Type B pancreatic cell (in vitro differentiated cells): ENCODE measurements around the gene NUDT7. TPM values are rescaled to one million over a fixed set of nuclear protein-coding genes. Genes with fewer than 3 reads are reported as not detected.

Experiments
- DNase-seq: peaks from one replicate; pipeline ENCODE4 v3.0.0; 2021; ENCODE audit warnings: mixed read lengths; ENCODE audit not compliant: unreplicated experiment; ENCODE audit errors: extremely low spot score
- H3K27ac Mint-ChIP-seq: 2 replicates; pipeline ENCODE4 v1.8.0; 2021; ENCODE audit warnings: mild to moderate bottlenecking, mixed read lengths
- H3K27me3 Mint-ChIP-seq: 2 replicates; pipeline ENCODE4 v1.8.0; 2021; ENCODE audit warnings: mixed read lengths
- H3K36me3 Mint-ChIP-seq: 2 replicates; pipeline ENCODE4 v1.8.0; 2021; ENCODE audit warnings: mixed read lengths
- H3K4me1 Mint-ChIP-seq: one replicate; pipeline ENCODE4 v1.8.0; 2021; ENCODE audit warnings: mixed read lengths; ENCODE audit not compliant: unreplicated experiment
- H3K4me3 Mint-ChIP-seq: 2 replicates; pipeline ENCODE4 v1.8.0; 2021; ENCODE audit warnings: mild to moderate bottlenecking, mixed read lengths
- H3K9me3 Mint-ChIP-seq: 2 replicates; pipeline ENCODE4 v1.8.0; 2021; ENCODE audit warnings: mixed read lengths
- CTCF ChIP-seq: fragments of 200-600 bp; sonication (generic); conservative IDR thresholded peaks from 2 replicates; pipeline ENCODE4 v1.5.0; 2021; ENCODE audit warnings: antibody characterized with exemption, mild to moderate bottlenecking
- total RNA-seq: library from RNA; stranded (reverse); gene quantifications from 2 replicates; pipeline ENCODE4 v1.2.1, GENCODE V29; 2021; ENCODE audit warnings: low replicate concordance

The NUDT7 gene
- total RNA-seq, 1 donor from 2014 or later, result 4.8 TPM

GRCh38 chr16:77763994-77764393, 41.7 kb downstream of the NUDT7 start:
- H3K4me1 Mint-ChIP-seq, result peaks cover 11% of the 10 kb centered on the region
- no peak for DNase-seq
- H3K9me3 Mint-ChIP-seq, result peaks cover 7% of the 10 kb centered on the region
- no peaks in the 10 kb centered on the region for H3K36me3 Mint-ChIP-seq
- no peak for TF ChIP-seq CTCF
- H3K4me3 Mint-ChIP-seq, result no peak overlapping the region
- no peaks in the 10 kb centered on the region for H3K27me3 Mint-ChIP-seq
- no peak overlapping the region for H3K27ac Mint-ChIP-seq

GRCh38 chr16:77767211-77767610, 44.9 kb downstream of the NUDT7 start:
- Mint-ChIP-seq H3K27me3 (peaks cover 3% of the 10 kb centered on the region), H3K4me3 (no peak overlapping the region), H3K9me3 (peaks cover 6% of the 10 kb centered on the region), H3K36me3 (no peaks in the 10 kb centered on the region), H3K4me1 (peaks cover 7% of the 10 kb centered on the region), H3K27ac (no peak overlapping the region)
- DNase-seq, result no peak
- no peak for TF ChIP-seq CTCF

- peaks cover 7% of the 10 kb centered on the region for H3K4me1 Mint-ChIP-seq
Observed at GRCh38 chr16:77767826-77768225, 45.5 kb downstream of the NUDT7 start.

GRCh38 chr16:77775911-77776909, 53.9 kb downstream of the NUDT7 start:
- no peaks in the 10 kb centered on the region for H3K4me1 Mint-ChIP-seq
- no peak for TF ChIP-seq CTCF
- no peak overlapping the region for H3K4me3 Mint-ChIP-seq
- no peak overlapping the region for H3K27ac Mint-ChIP-seq
- H3K9me3 Mint-ChIP-seq, result no peaks in the 10 kb centered on the region
- no peaks in the 10 kb centered on the region for H3K27me3 Mint-ChIP-seq
- no peaks in the 10 kb centered on the region for H3K36me3 Mint-ChIP-seq
- DNase-seq, result no peak

More at GRCh38 chr16:77767826-77768225, 45.5 kb downstream of the NUDT7 start:
- TF ChIP-seq CTCF, result no peak
- Mint-ChIP-seq H3K36me3 (no peaks in the 10 kb centered on the region), H3K4me3 (no peak overlapping the region), H3K27me3 (peaks cover 3% of the 10 kb centered on the region), H3K9me3 (peaks cover 6% of the 10 kb centered on the region), H3K27ac (no peak overlapping the region)
- no peak for DNase-seq

- Mint-ChIP-seq H3K4me1 (no peaks in the 10 kb centered on the region), H3K27ac (no peak overlapping the region), H3K36me3 (no peaks in the 10 kb centered on the region), H3K9me3 (no peaks in the 10 kb centered on the region), H3K27me3 (peaks cover 3% of the 10 kb centered on the region), H3K4me3 (no peak overlapping the region)
- no peak for DNase-seq
- TF ChIP-seq CTCF, result no peak
Observed at GRCh38 chr16:77777745-77778144, 55.4 kb downstream of the NUDT7 start.
